ENCODE data around the gene RUVBL1. TPM values are rescaled to one million over a fixed set of nuclear protein-coding genes. Genes with fewer than 3 reads are reported as not detected.
"Not testable (repeated sequence)": the region's sequence is repeated elsewhere in the genome, so short reads cannot be mapped to it uniquely, and the experiment has no call there.

The RUVBL1 gene
- 111 and 112 TPM in 2 replicates for total RNA-seq

- Mint-ChIP-seq H3K4me1 (ENCODE audit: low read depth) (peaks cover 27% of the 10 kb centered on the region), H3K36me3 (ENCODE audit: low read depth) (peaks cover 18% of the 10 kb centered on the region), H3K4me3 (ENCODE audit: low read depth) (peak within 1 kb of the TSS; percentile 98), H3K27me3 (ENCODE audit: low read depth) (no peaks in the 10 kb centered on the region), H3K27ac (peak within 1 kb of the TSS; percentile 93), H3K9me3 (peaks cover 4% of the 10 kb centered on the region)
- peak; percentile 96 for DNase-seq (ENCODE audit: low spot score)
- intact Hi-C loops (cut with micrococcal nuclease) = loop anchor here (1.0 to 10.0 kb wide), 4 partner anchors 11 to 1139 kb away; partner anchors contain the start of genes EEFSEC, PLXNA1 and SEC61A1
These were observed at the start of gene RUVBL1 for GRCh38 chr3:128123538-128124368. Gene RUVBL1, minus strand, starts transcription at chr3:128123812. Its CDS starts 88 bp downstream, at chr3:128123724.

- Mint-ChIP-seq H3K27me3 (ENCODE audit: low read depth) (no peaks in the 10 kb centered on the region), H3K9me3 (no peaks in the 10 kb centered on the region), H3K4me1 (ENCODE audit: low read depth) (peaks cover 6% of the 10 kb centered on the region), H3K36me3 (ENCODE audit: low read depth) (no peaks in the 10 kb centered on the region), H3K27ac (no peak overlapping the region), H3K4me3 (ENCODE audit: low read depth) (no peak overlapping the region)
- intact Hi-C loops (cut with micrococcal nuclease) = no loop called here
- DNase-seq (ENCODE audit: low spot score) = no peak
These were observed 49.6 kb upstream of the RUVBL1 start for GRCh38 chr3:128173200-128173599.

GRCh38 chr3:128170866-128171516 lies 47.4 kb upstream of the RUVBL1 start:
- intact Hi-C loops (cut with micrococcal nuclease) = no loop called here
- Mint-ChIP-seq H3K27me3 (ENCODE audit: low read depth) (no peaks in the 10 kb centered on the region), H3K27ac (no peak overlapping the region)

GRCh38 chr3:128168836-128169235 lies 45.2 kb upstream of the RUVBL1 start:
- H3K4me3 Mint-ChIP-seq (ENCODE audit: low read depth) = no peak overlapping the region
- H3K27ac Mint-ChIP-seq = no peak overlapping the region
- H3K36me3 Mint-ChIP-seq (ENCODE audit: low read depth) = no peaks in the 10 kb centered on the region

More at GRCh38 chr3:128170866-128171516, 47.4 kb upstream of the RUVBL1 start:
- Mint-ChIP-seq H3K9me3 (no peaks in the 10 kb centered on the region), H3K4me1 (ENCODE audit: low read depth) (no peaks in the 10 kb centered on the region), H3K4me3 (ENCODE audit: low read depth) (no peak overlapping the region), H3K36me3 (ENCODE audit: low read depth) (no peaks in the 10 kb centered on the region)
- no peak for DNase-seq (ENCODE audit: low spot score)

GRCh38 chr3:128167973-128168674 lies 44.5 kb upstream of the RUVBL1 start:
- H3K36me3 Mint-ChIP-seq (ENCODE audit: low read depth) = no peaks in the 10 kb centered on the region
- no peaks in the 10 kb centered on the region for H3K4me1 Mint-ChIP-seq (ENCODE audit: low read depth)
- intact Hi-C loops (cut with micrococcal nuclease) = no loop called here
- H3K27ac Mint-ChIP-seq = no peak overlapping the region
- no peak for DNase-seq (ENCODE audit: low spot score)
- no peak overlapping the region for H3K4me3 Mint-ChIP-seq (ENCODE audit: low read depth)
- no peaks in the 10 kb centered on the region for H3K27me3 Mint-ChIP-seq (ENCODE audit: low read depth)
- no peaks in the 10 kb centered on the region for H3K9me3 Mint-ChIP-seq

More at GRCh38 chr3:128168836-128169235, 45.2 kb upstream of the RUVBL1 start:
- no peaks in the 10 kb centered on the region for H3K27me3 Mint-ChIP-seq (ENCODE audit: low read depth)
- no peak for DNase-seq (ENCODE audit: low spot score)
- H3K9me3 Mint-ChIP-seq = no peaks in the 10 kb centered on the region
- H3K4me1 Mint-ChIP-seq (ENCODE audit: low read depth) = no peaks in the 10 kb centered on the region
- intact Hi-C loops (cut with micrococcal nuclease) = no loop called here

GRCh38 chr3:128167646-128167972 lies 44.0 kb upstream of the RUVBL1 start:
- no peak overlapping the region for H3K4me3 Mint-ChIP-seq (ENCODE audit: low read depth)
- intact Hi-C loops (cut with micrococcal nuclease) = no loop called here
- H3K36me3 Mint-ChIP-seq (ENCODE audit: low read depth) = no peaks in the 10 kb centered on the region
- no peaks in the 10 kb centered on the region for H3K9me3 Mint-ChIP-seq
- no peaks in the 10 kb centered on the region for H3K27me3 Mint-ChIP-seq (ENCODE audit: low read depth)
- H3K27ac Mint-ChIP-seq = no peak overlapping the region
- no peaks in the 10 kb centered on the region for H3K4me1 Mint-ChIP-seq (ENCODE audit: low read depth)
- no peak for DNase-seq (ENCODE audit: low spot score)

GRCh38 chr3:128166971-128167453 lies 43.4 kb upstream of the RUVBL1 start:
- no peaks in the 10 kb centered on the region for H3K4me1 Mint-ChIP-seq (ENCODE audit: low read depth)
- H3K9me3 Mint-ChIP-seq = no peaks in the 10 kb centered on the region
- no peak overlapping the region for H3K27ac Mint-ChIP-seq
- intact Hi-C loops (cut with micrococcal nuclease) = no loop called here
- H3K36me3 Mint-ChIP-seq (ENCODE audit: low read depth) = no peaks in the 10 kb centered on the region
- no peak overlapping the region for H3K4me3 Mint-ChIP-seq (ENCODE audit: low read depth)
- no peaks in the 10 kb centered on the region for H3K27me3 Mint-ChIP-seq (ENCODE audit: low read depth)
- no peak for DNase-seq (ENCODE audit: low spot score)

- H3K4me1 Mint-ChIP-seq (ENCODE audit: low read depth) = no peaks in the 10 kb centered on the region
- intact Hi-C loops (cut with micrococcal nuclease) = no loop called here
- DNase-seq (ENCODE audit: low spot score) = no peak
- H3K36me3 Mint-ChIP-seq (ENCODE audit: low read depth) = peaks cover 11% of the 10 kb centered on the region
- no peak overlapping the region for H3K27ac Mint-ChIP-seq
- no peaks in the 10 kb centered on the region for H3K27me3 Mint-ChIP-seq (ENCODE audit: low read depth)
- no peaks in the 10 kb centered on the region for H3K9me3 Mint-ChIP-seq
- no peak overlapping the region for H3K4me3 Mint-ChIP-seq (ENCODE audit: low read depth)
These were observed 39.8 kb upstream of the RUVBL1 start for GRCh38 chr3:128163432-128163831.

GRCh38 chr3:128160661-128161060 lies 37.0 kb upstream of the RUVBL1 start:
- Mint-ChIP-seq H3K27ac (no peak overlapping the region), H3K4me1 (ENCODE audit: low read depth) (peaks cover 2% of the 10 kb centered on the region), H3K36me3 (ENCODE audit: low read depth) (peaks cover 39% of the 10 kb centered on the region), H3K27me3 (ENCODE audit: low read depth) (no peaks in the 10 kb centered on the region), H3K9me3 (no peaks in the 10 kb centered on the region), H3K4me3 (ENCODE audit: low read depth) (no peak overlapping the region)
- intact Hi-C loops (cut with micrococcal nuclease) = no loop called here
- DNase-seq (ENCODE audit: low spot score) = no peak

- DNase-seq (ENCODE audit: low spot score) = no peak
- Mint-ChIP-seq H3K4me3 (ENCODE audit: low read depth) (no peak overlapping the region), H3K4me1 (ENCODE audit: low read depth) (peaks cover 17% of the 10 kb centered on the region), H3K36me3 (ENCODE audit: low read depth) (peaks cover 41% of the 10 kb centered on the region), H3K27me3 (ENCODE audit: low read depth) (no peaks in the 10 kb centered on the region), H3K27ac (no peak overlapping the region), H3K9me3 (no peaks in the 10 kb centered on the region)
- intact Hi-C loops (cut with micrococcal nuclease) = no loop called here
These were observed 32.2 kb upstream of the RUVBL1 start for GRCh38 chr3:128155616-128156360.

- Mint-ChIP-seq H3K4me3 (ENCODE audit: low read depth) (peak overlapping the region; percentile 83), H3K36me3 (ENCODE audit: low read depth) (peaks cover 36% of the 10 kb centered on the region), H3K4me1 (ENCODE audit: low read depth) (peaks cover 17% of the 10 kb centered on the region), H3K27ac (peak overlapping the region; percentile 75)
- H3K27me3 Mint-ChIP-seq (ENCODE audit: low read depth); H3K9me3 Mint-ChIP-seq; DNase-seq (ENCODE audit: low spot score): not testable (repeated sequence)
- intact Hi-C loops (cut with micrococcal nuclease) = loop anchor here (5.0 kb wide), 2 partner anchors 42 to 402 kb away; no protein-coding TSS in a partner anchor
These were observed 30.7 kb upstream of the RUVBL1 start for GRCh38 chr3:128154354-128154753.

All from activated T-helper 2 cell treated with anti-CD3 and anti-CD28 coated beads, Interferon-gamma antibody, Interleukin-2, Interleukin-4, amounts not matched to agents 10 μg/mL and 5 μg/mL and 100 μg/mL, durations not matched to agents 14 hours and 24 hours and 36 hours (primary cell).